Left cardiac atrium (tissue), 2 donors: Measurements from ENCODE around the gene LMAN2. TPM values are rescaled to one million over a fixed set of nuclear protein-coding genes. Genes with fewer than 3 reads are reported as not detected.

ENCODE experiments used
- total RNA-seq, 2 donors: library from RNA; stranded (reverse); fragmentation: NEBNext Ultra II Directional; extraction: Animal tissue kit (Norgen Biotek cat#: 25700); gene quantifications; one replicate each; pipeline ENCODE4 v1.2.1, GENCODE V29; 2021
- donor health status: DM: no; HTN: yes; CAD: no; lungs with severe emphysema.
- donor health status: DM: yes; HTN: yes; CAD: no.

LMAN2 gene
- total RNA-seq, 2 donors from 2014 or later: 76.4 to 77.7 TPM

Other genes with a start within 250 kb of the LMAN2 start
- gene NSD1, start 217.9 kb downstream of the LMAN2 start, total RNA-seq: 10 to 100 TPM; 40.6 to 44.2 TPM
- 10 to 100 TPM; 18.8 to 20.1 TPM for gene RAB24, start 47.9 kb downstream of the LMAN2 start, total RNA-seq
- gene PRELID1, start 47.9 kb downstream of the LMAN2 start, total RNA-seq: 10 to 100 TPM; 52.6 to 64.0 TPM
- gene MXD3, start 39.8 kb downstream of the LMAN2 start, total RNA-seq: 1 to 10 TPM; 2.8 to 3.4 TPM
- 1 to 10 TPM; 3.7 to 4.7 TPM for gene RGS14, start 6.3 kb upstream of the LMAN2 start, total RNA-seq
- gene SLC34A1, start 32.8 kb upstream of the LMAN2 start, total RNA-seq: not detected
- gene PFN3, start 49.0 kb upstream of the LMAN2 start, total RNA-seq: not detected
- under 1 TPM; 0.27 to 0.39 TPM for gene F12, start 57.9 kb upstream of the LMAN2 start, total RNA-seq
- gene GRK6, start 75.0 kb upstream of the LMAN2 start, total RNA-seq: 10 to 100 TPM; 14.6 to 20.1 TPM
- gene PRR7, start 95.1 kb upstream of the LMAN2 start, total RNA-seq: 1 to 10 TPM in 1 of 2 donors, under 1 TPM in 1; 0.59 to 1.6 TPM
- gene DBN1, start 122.0 kb upstream of the LMAN2 start, total RNA-seq: 10 to 100 TPM; 30.2 to 55.1 TPM
- 10 to 100 TPM; 50.5 to 94.5 TPM for gene PDLIM7, start 145.9 kb upstream of the LMAN2 start, total RNA-seq
- gene DOK3, start 158.2 kb upstream of the LMAN2 start, total RNA-seq: 1 to 10 TPM; 5.3 to 9.0 TPM
- 10 to 100 TPM; 33.1 to 53.5 TPM for gene DDX41, start 165.3 kb upstream of the LMAN2 start, total RNA-seq
- gene FAM193B, start 202.9 kb upstream of the LMAN2 start, total RNA-seq: 10 to 100 TPM; 26.1 to 30.1 TPM
- gene TMED9, start 240.5 kb upstream of the LMAN2 start, total RNA-seq: 100 to 1,000 TPM; 101 to 131 TPM
- gene B4GALT7, start 248.5 kb upstream of the LMAN2 start, total RNA-seq: 10 to 100 TPM; 14.5 to 20.4 TPM